Caco-2 (cell line): ENCODE data around the gene DYNLL2. TPM values are rescaled to one million over a fixed set of nuclear protein-coding genes. Genes with fewer than 3 reads are reported as not detected.

ENCODE experiments used
- BruUV-seq: library from RNA; stranded (reverse); fragments of 400-500 nt; replicated peaks from 2 replicates; lab custom pipeline; 2021; lab: Mats Ljungman, UMichigan
- CTCF ChIA-PET: fragments of 300-600 bp; sonication (Branson Sonifier 250); formaldehyde crosslinking; loops from one replicate; lab custom pipeline; 2022; ENCODE audit warnings: antibody characterized with exemption; lab: Charles Lee
- POLR2A ChIA-PET: fragments of 300-600 bp; sonication (Branson Sonifier 250); formaldehyde crosslinking; loops from one replicate; lab custom pipeline; 2022; ENCODE audit warnings: antibody characterized with exemption; lab: Charles Lee
- DNase-seq, 2 experiments: peaks; one replicate each; pipeline versions ENCODE4 v3.0.0 to v3.0.0-alpha.2; 2020 to 2022
- H3K27me3 ChIP-seq: replicated peaks from 2 replicates; pipeline ENCODE4 v1.6.0; 2011; ENCODE audit warnings: low read length; ENCODE audit not compliant: control insufficient read depth, insufficient read depth
- H3K36me3 ChIP-seq: 2 replicates; pipeline ENCODE4 v1.5.1; 2011; ENCODE audit warnings: low read length; ENCODE audit not compliant: control insufficient read depth, insufficient read depth
- H3K4me1 ChIP-seq: fragments of 250-450 bp; sonication (Bioruptor Pico); 2 replicates; pipeline ENCODE4 v1.5.1; 2020; ENCODE audit warnings: mild to moderate bottlenecking
- H3K4me3 ChIP-seq: 2 replicates; pipeline ENCODE4 v1.5.1; 2011; ENCODE audit warnings: low read depth, mild to moderate bottlenecking, control low read depth, low read length
- H3K9me3 ChIP-seq: fragments of 250-450 bp; sonication (Bioruptor Pico); 2 replicates; pipeline ENCODE4 v1.5.1; 2020; ENCODE audit warnings: mild to moderate bottlenecking, moderate library complexity
- H3K27ac Mint-ChIP-seq: one replicate; pipeline ENCODE4 v1.8.0; 2022; ENCODE audit warnings: mixed read lengths; ENCODE audit not compliant: unreplicated experiment
- H3K27me3 Mint-ChIP-seq: one replicate; pipeline ENCODE4 v1.8.0; 2022; ENCODE audit warnings: mixed read lengths; ENCODE audit not compliant: insufficient read depth, unreplicated experiment
- H3K36me3 Mint-ChIP-seq: one replicate; pipeline ENCODE4 v1.8.0; 2022; ENCODE audit warnings: mild to moderate bottlenecking, mixed read lengths; ENCODE audit not compliant: insufficient read depth, unreplicated experiment
- H3K4me1 Mint-ChIP-seq: one replicate; pipeline ENCODE4 v1.8.0; 2022; ENCODE audit warnings: low read depth, mixed read lengths; ENCODE audit not compliant: unreplicated experiment
- H3K4me3 Mint-ChIP-seq: one replicate; pipeline ENCODE4 v1.8.0; 2022; ENCODE audit warnings: mild to moderate bottlenecking, moderate library complexity, mixed read lengths; ENCODE audit not compliant: unreplicated experiment
- H3K9me3 Mint-ChIP-seq: one replicate; pipeline ENCODE4 v1.8.0; 2022; ENCODE audit warnings: mixed read lengths; ENCODE audit not compliant: unreplicated experiment
- CTCF ChIP-seq, 2 experiments: fragments of 200-600 bp in 1 of 2; IDR thresholded peaks; 1 replicate in 1 of 2; 2 replicates in 1 of 2; pipeline versions ENCODE4 v1.5.1 to v1.8.0; 2011 to 2022; ENCODE audit warnings: antibody characterized with exemption in 1 of 2, control low read depth in 1 of 2, inconsistent platforms in 1 of 2, low read depth in 1 of 2, low read length in 1 of 2, mild to moderate bottlenecking in 1 of 2, moderate library complexity in 1 of 2; ENCODE audit not compliant: insufficient read depth in 1 of 2, severe bottlenecking in 1 of 2, unreplicated experiment in 1 of 2
- intact Hi-C: fragments of 100-400 bp; cut with micrococcal nuclease; formaldehyde crosslinking; loops from one replicate; pipeline ENCODE4 v1.10.0; 2022; ENCODE audit not compliant: unreplicated experiment
- total RNA-seq: library from RNA; stranded (reverse); gene quantifications from 2 replicates; pipeline ENCODE4 v1.2.3, GENCODE V29; 2022

The DYNLL2 gene
- total RNA-seq, 1 experiment from 2014 or later, result 80.6 TPM

- Mint-ChIP-seq H3K4me1 (no peaks in the 10 kb centered on the region), H3K36me3 (no peaks in the 10 kb centered on the region), H3K9me3 (no peaks in the 10 kb centered on the region), H3K4me3 (no peak overlapping the region), H3K27me3 (no peaks in the 10 kb centered on the region), H3K27ac (no peak overlapping the region)
- no peaks in the 10 kb centered on the region for H3K36me3 ChIP-seq
- CTCF ChIA-PET, result no interaction called here
- BruUV-seq, result no TSS peak
- TF ChIP-seq CTCF (IDR thresholded peaks at IDR 0.05; ENCODE audit: insufficient read depth in 1 of 2, low read depth in 1 of 2, low read length in 1 of 2, severe bottlenecking in 1 of 2, unreplicated experiment in 1 of 2), result no peak
- POLR2A ChIA-PET, result no interaction called here
- H3K27me3 ChIP-seq, result no peaks in the 10 kb centered on the region
- intact Hi-C loops, result no loop called here
- H3K4me1 ChIP-seq, result peaks cover 5% of the 10 kb centered on the region; the same call in 1 of the 2 replicates
- no peak overlapping the region for H3K4me3 ChIP-seq
- no peaks in the 10 kb centered on the region for H3K9me3 ChIP-seq
- DNase-seq, result no peak
Observed at GRCh38 chr17:58046239-58047094, 36.8 kb upstream of the DYNLL2 start.

- no peaks in the 10 kb centered on the region for H3K4me1 Mint-ChIP-seq
- H3K9me3 Mint-ChIP-seq, result no peaks in the 10 kb centered on the region
- no peaks in the 10 kb centered on the region for H3K27me3 Mint-ChIP-seq
- Histone ChIP-seq H3K9me3 (no peaks in the 10 kb centered on the region), H3K27me3 (no peaks in the 10 kb centered on the region), H3K4me3 (no peak overlapping the region), H3K4me1 (peaks cover 5% of the 10 kb centered on the region; the same call in 1 of the 2 replicates), H3K36me3 (no peaks in the 10 kb centered on the region)
- no peak for DNase-seq
- intact Hi-C loops, result no loop called here
- no peak for TF ChIP-seq CTCF (IDR thresholded peaks at IDR 0.05; ENCODE audit: insufficient read depth in 1 of 2, low read depth in 1 of 2, low read length in 1 of 2, severe bottlenecking in 1 of 2, unreplicated experiment in 1 of 2)
- no peaks in the 10 kb centered on the region for H3K36me3 Mint-ChIP-seq
- BruUV-seq, result no TSS peak
- CTCF ChIA-PET, result no interaction called here
- no peak overlapping the region for H3K4me3 Mint-ChIP-seq
- no peak overlapping the region for H3K27ac Mint-ChIP-seq
- POLR2A ChIA-PET, result interaction anchor here (0.6 kb wide), 2 partner anchors 22 to 31 kb away, joined by 3 to 5 read pairs; no protein-coding TSS in a partner anchor
Observed at GRCh38 chr17:58047376-58048150, 35.7 kb upstream of the DYNLL2 start.

GRCh38 chr17:58049533-58049932 lies 33.7 kb upstream of the DYNLL2 start:
- Mint-ChIP-seq H3K4me3 (no peak overlapping the region), H3K27ac (no peak overlapping the region), H3K4me1 (no peaks in the 10 kb centered on the region), H3K27me3 (no peaks in the 10 kb centered on the region), H3K36me3 (no peaks in the 10 kb centered on the region), H3K9me3 (no peaks in the 10 kb centered on the region)
- TF ChIP-seq CTCF (IDR thresholded peaks at IDR 0.05; ENCODE audit: insufficient read depth in 1 of 2, low read depth in 1 of 2, low read length in 1 of 2, severe bottlenecking in 1 of 2, unreplicated experiment in 1 of 2), result no peak
- intact Hi-C loops, result no loop called here
- H3K27me3 ChIP-seq, result no peaks in the 10 kb centered on the region
- H3K4me1 ChIP-seq, result peaks cover 5% of the 10 kb centered on the region; the same call in 1 of the 2 replicates
- no peaks in the 10 kb centered on the region for H3K36me3 ChIP-seq
- DNase-seq, result no peak
- POLR2A ChIA-PET, result no interaction called here
- no TSS peak for BruUV-seq
- no peaks in the 10 kb centered on the region for H3K9me3 ChIP-seq
- CTCF ChIA-PET, result interaction anchor here (0.6 kb wide), 1 partner anchor 33 kb away, joined by 8 read pairs; no protein-coding TSS in a partner anchor
- no peak overlapping the region for H3K4me3 ChIP-seq
